GM10266 (cell line): Measurements from ENCODE around the gene UNC13D.
A peak's percentile ranks its signal among the peaks of the same experiment; 100 is the strongest.

Experiments used
- DNase-seq: peaks from one replicate; pipeline ENCODE4 v3.0.0; 2012; ENCODE audit errors: extremely low spot score
- TF ChIP-seq, protein P1 (sequence below): IDR thresholded peaks from 2 replicates; pipeline ENCODE4 v1.5.1; 2012; ENCODE audit warnings: mild to moderate bottlenecking, low read depth; ENCODE audit not compliant: control insufficient read depth, insufficient read depth; ENCODE audit errors: missing control alignments

The UNC13D gene

DNA sequence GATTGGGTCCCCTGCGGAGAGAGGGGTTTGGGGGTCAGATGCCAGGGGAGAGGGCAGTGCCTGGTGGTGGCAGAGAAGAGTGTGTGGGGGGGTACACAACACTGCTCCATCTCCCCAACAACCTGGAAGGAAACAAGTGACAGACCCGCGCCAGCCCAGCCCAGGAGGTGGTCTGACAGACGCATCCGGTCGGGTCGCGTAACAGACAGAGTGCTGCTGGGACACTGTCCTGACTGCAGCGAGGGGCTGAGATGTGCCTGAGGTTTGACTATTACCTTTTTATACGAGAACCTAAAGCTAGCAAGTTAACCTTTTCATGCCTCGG, 16.2 kb downstream of the UNC13D start:
- peak; percentile 25 for DNase-seq
- TF ChIP-seq, protein P1, sequence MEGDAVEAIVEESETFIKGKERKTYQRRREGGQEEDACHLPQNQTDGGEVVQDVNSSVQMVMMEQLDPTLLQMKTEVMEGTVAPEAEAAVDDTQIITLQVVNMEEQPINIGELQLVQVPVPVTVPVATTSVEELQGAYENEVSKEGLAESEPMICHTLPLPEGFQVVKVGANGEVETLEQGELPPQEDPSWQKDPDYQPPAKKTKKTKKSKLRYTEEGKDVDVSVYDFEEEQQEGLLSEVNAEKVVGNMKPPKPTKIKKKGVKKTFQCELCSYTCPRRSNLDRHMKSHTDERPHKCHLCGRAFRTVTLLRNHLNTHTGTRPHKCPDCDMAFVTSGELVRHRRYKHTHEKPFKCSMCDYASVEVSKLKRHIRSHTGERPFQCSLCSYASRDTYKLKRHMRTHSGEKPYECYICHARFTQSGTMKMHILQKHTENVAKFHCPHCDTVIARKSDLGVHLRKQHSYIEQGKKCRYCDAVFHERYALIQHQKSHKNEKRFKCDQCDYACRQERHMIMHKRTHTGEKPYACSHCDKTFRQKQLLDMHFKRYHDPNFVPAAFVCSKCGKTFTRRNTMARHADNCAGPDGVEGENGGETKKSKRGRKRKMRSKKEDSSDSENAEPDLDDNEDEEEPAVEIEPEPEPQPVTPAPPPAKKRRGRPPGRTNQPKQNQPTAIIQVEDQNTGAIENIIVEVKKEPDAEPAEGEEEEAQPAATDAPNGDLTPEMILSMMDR, result no peak

DNA sequence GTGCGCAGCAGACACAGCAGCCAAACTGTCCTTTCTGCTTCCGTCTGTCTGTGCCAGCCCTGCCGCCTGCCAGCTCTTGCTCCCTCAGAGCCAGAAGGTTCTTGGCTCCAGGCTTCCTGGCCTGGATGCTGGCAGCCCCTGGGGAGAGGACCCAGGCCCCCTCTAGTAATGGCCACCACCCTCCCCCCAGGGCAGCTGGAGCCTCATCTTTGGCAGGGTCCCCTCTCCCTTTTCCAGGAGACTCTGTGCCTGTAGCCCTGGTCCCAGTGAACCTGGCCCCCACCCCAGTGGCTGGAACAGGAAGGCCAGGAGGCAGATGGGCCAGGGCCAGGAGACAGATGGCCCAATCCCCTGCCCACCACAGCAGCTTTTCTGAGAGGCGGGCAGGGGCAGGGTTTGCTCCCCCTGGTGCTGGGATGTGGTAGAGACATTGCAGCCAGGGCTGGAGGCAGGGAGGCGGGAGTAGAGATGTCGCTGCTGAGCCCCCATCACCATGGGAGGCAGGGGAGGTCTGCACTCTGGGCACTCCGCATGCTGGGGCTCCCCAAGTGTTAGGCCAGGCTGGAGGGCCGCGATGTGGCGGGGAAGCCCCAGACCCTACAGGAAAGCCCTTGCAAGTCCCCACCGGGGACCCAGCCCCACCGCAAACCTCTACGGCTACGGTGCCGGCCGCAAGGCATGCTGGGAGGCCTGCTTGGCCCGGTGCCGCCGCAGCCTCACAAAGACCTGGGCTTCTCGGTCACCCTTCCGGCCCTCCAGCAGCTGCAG, 16.7 kb downstream of the UNC13D start:
- peak; percentile 84 for DNase-seq
- TF ChIP-seq, protein P1, result peak; percentile 65

DNA sequence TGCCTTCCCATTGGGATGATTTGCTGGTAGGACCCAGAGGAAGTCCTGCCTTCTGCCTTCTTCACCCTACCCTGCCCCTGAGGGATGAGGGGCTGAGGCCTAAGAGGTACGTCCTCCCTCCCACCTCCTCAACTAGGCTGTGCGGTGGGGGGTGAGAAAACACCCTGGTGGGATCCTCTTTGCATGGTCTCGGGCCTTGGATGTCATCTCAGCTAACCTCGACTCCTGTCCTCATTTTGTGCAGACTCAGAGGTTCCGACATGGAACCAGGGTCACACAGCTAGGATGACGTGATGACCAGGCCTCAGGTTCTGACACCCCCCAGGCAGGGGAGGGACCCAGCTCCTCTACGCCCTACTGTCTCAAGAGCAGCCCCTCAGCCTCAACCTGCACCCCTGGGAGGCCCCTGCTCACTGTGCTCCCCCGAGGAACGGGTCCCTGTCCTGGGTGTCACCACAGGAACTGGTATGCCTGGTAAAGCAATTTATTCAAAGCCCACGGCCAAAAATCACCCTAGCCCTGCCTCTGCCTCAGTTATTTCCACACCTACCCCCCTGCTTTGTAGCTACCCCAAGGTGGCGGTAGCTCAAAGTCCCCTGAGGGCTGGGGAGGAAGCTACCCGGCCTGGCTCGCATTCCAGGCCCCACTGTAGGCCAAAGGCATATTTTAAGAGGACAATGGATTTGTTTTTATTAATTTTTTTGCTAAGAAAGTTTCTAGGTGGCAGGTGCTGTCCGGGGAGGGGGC, 17.5 kb downstream of the UNC13D start:
- peak; percentile 32 for DNase-seq
- TF ChIP-seq, protein P1, result no peak

DNA sequence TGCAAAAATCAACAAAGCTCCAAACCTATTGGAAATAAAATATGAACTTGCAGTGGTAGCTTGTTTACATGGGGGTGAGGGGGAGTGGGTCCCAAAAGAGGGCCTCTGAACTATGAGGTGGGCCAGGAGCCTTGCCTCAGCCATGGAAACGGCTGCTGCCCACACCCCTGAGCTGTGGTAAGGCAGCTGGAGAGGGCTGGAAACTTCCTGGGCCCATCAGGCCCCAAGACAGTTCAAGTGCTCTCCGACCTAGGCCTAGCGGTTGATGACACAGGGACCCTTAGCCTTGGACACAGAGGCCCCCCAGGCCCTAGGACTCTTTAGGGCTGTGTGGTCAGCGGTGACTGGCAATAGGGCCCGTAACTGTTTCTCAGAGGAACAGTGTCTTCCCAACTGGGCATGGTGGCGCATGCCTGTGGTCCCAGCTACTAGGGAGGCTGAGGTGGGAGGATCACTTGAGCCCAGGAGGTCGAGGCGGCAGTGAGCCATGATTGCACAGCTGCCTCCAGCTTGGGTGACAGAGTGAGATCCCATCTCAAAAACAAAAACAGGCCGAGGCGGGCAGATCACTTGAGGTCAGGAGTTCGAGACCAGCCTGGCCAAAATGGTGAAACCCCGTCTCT, 18.3 kb downstream of the UNC13D start:
- TF ChIP-seq, protein P1, result no peak
- DNase-seq, result no peak

DNA sequence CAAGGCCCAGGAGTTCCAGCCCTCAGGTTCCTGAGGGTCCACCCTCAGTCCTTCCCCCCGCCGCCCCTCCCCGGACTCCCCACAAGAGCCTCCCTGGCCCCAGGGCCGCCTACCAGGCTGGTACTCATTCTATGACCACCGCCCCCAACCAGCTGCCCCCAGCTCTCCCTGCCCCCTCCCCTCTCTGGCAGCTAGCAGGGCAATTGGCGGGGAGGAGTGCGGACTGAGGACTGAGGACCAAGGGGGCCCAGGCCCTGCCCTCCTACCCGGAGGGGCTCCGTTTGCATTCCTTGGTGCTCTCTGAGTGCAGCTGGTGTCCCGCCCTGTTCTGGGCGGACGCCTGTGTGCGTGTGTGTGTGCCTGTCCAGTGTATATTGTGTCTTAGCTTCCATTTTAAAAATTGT, 19.1 kb downstream of the UNC13D start:
- no peak for DNase-seq
- TF ChIP-seq, protein P1, result no peak

DNA sequence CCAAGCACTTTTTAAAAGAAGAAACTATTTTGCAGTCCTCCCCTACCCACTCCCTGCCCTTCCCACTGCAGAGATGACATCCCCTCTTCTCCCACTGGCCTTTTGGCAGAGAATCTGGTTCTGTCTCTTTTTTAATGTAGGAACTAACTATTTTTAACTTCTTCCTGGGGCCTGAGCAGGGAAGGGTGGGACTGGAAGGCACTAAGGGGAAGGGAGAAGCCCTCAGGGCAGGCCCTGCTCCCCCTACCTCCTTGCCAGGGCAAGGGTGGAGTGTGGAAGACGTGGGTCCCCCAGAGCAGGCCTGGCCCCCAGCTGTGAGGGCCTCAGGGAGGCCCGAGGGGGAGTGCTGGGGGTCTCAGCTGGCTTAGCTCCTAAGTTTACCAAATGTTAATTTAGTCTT, 19.5 kb downstream of the UNC13D start:
- DNase-seq, result no peak

More for the DNA sequence above, 19.5 kb downstream of the UNC13D start:
- TF ChIP-seq, protein P1, result no peak
